Fibroblast of pulmonary artery (primary cell): ENCODE measurements around the gene FEM1C.
"Not testable (repeated sequence)": the region's sequence is repeated elsewhere in the genome, so short reads cannot be mapped to it uniquely, and the experiment has no call there.

Experiments
- DNase-seq: peaks from one replicate; pipeline ENCODE4 v3.0.0-alpha.2; 2010; ENCODE audit warnings: low read depth
- H3K4me3 ChIP-seq: replicated peaks from 2 replicates; pipeline ENCODE4 v1.5.1; 2011; ENCODE audit warnings: low read depth, mild to moderate bottlenecking, control low read depth, low read length, moderate library complexity
- CTCF ChIP-seq: IDR thresholded peaks from 2 replicates; pipeline ENCODE4 v1.5.1; 2011; ENCODE audit warnings: mild to moderate bottlenecking, control low read depth, low read length, inconsistent platforms; ENCODE audit errors: missing control alignments

Gene FEM1C

GRCh38 chr5:115486728-115487127 lies 57.8 kb downstream of the FEM1C start:
- no peak overlapping the region for H3K4me3 ChIP-seq
- no peak for DNase-seq
- TF ChIP-seq CTCF = no peak

GRCh38 chr5:115484368-115484767 lies 60.2 kb downstream of the FEM1C start:
- H3K4me3 ChIP-seq = no peak overlapping the region
- DNase-seq = no peak

GRCh38 chr5:115480900-115481299 lies 63.7 kb downstream of the FEM1C start:
- no peak for TF ChIP-seq CTCF
- no peak for DNase-seq
- H3K4me3 ChIP-seq = no peak overlapping the region

More at GRCh38 chr5:115484368-115484767, 60.2 kb downstream of the FEM1C start:
- no peak for TF ChIP-seq CTCF

GRCh38 chr5:115480271-115480670 lies 64.3 kb downstream of the FEM1C start:
- no peak for DNase-seq
- no peak overlapping the region for H3K4me3 ChIP-seq
- no peak for TF ChIP-seq CTCF

- not testable (repeated sequence) for DNase-seq, H3K4me3 ChIP-seq
Measured at GRCh38 chr5:115479166-115479873, 65.3 kb downstream of the FEM1C start.

- no peak for TF ChIP-seq CTCF
- DNase-seq = no peak
- H3K4me3 ChIP-seq = no peak overlapping the region
Measured at GRCh38 chr5:115478281-115478680, 66.3 kb downstream of the FEM1C start.

- DNase-seq = no peak
- TF ChIP-seq CTCF = no peak
- H3K4me3 ChIP-seq = no peak overlapping the region
Measured at GRCh38 chr5:115477581-115477980, 67.0 kb downstream of the FEM1C start.
